GM12878 (cell line): ENCODE data around the gene MBOAT1. TPM values are rescaled to one million over a fixed set of nuclear protein-coding genes. Genes with fewer than 3 reads are reported as not detected.

Experiments used
- CREB1 ChIP-seq: IDR thresholded peaks from 2 replicates; pipeline ENCODE4 v1.6.1; 2012; ENCODE audit warnings: low read depth, mild to moderate bottlenecking, inconsistent platforms
- EZH2 ChIP-seq: IDR thresholded peaks from 2 replicates; pipeline ENCODE4 v1.6.1; 2012; ENCODE audit warnings: low read depth, mild to moderate bottlenecking, control low read depth, inconsistent platforms, low read length, borderline replicate concordance; ENCODE audit not compliant: control insufficient read depth
- FOS ChIP-seq: IDR thresholded peaks from 3 replicates; pipeline ENCODE4 v1.6.1; 2011; ENCODE audit warnings: borderline replicate concordance; ENCODE audit not compliant: insufficient read length; ENCODE audit errors: extremely low read depth
- HDAC2 ChIP-seq: fragments of 200-600 bp; sonication (generic); IDR thresholded peaks from 2 replicates; pipeline ENCODE4 v1.6.1; 2017
- HSF1 ChIP-seq: fragments of 150-350 bp; IDR thresholded peaks from 2 replicates; pipeline ENCODE4 v1.6.1; 2014; ENCODE audit warnings: mild to moderate bottlenecking, low read depth, low read length
- IKZF1 ChIP-seq: fragments of 450-650 bp; conservative IDR thresholded peaks from 2 replicates; pipeline ENCODE4 v1.6.1; 2017; ENCODE audit warnings: antibody characterized with exemption, mild to moderate bottlenecking
- IKZF2 ChIP-seq, 2 experiments: fragments of 450-650 bp; IDR thresholded peaks; 2 replicates each; pipeline ENCODE4 v1.6.1; 2017; ENCODE audit warnings: mild to moderate bottlenecking in 2 of 2, moderate library complexity in 2 of 2
- IRF3 ChIP-seq: fragments of 450-650 bp; IDR thresholded peaks from 2 replicates; pipeline ENCODE4 v1.6.1; 2014; ENCODE audit warnings: mild to moderate bottlenecking
- JUNB ChIP-seq: IDR thresholded peaks from 2 replicates; pipeline ENCODE4 v1.6.1; 2016; ENCODE audit warnings: antibody characterized with exemption, mild to moderate bottlenecking
- KDM1A ChIP-seq: fragments of 200-600 bp; sonication (generic); IDR thresholded peaks from 2 replicates; pipeline ENCODE4 v1.6.1; 2016; ENCODE audit warnings: borderline replicate concordance
- MTA3 ChIP-seq: IDR thresholded peaks from 2 replicates; pipeline ENCODE4 v1.6.1; 2012; ENCODE audit warnings: low read length, inconsistent platforms, borderline replicate concordance
- NBN ChIP-seq: fragments of 450-650 bp; IDR thresholded peaks from 2 replicates; pipeline ENCODE4 v1.6.1; 2016
- NRF1 ChIP-seq: conservative IDR thresholded peaks from 2 replicates; pipeline ENCODE4 v1.6.1; 2011; ENCODE audit warnings: mild to moderate bottlenecking, low read depth, low read length, improper control_type of control experiment
- REST ChIP-seq: IDR thresholded peaks from 2 replicates; pipeline ENCODE4 v1.6.1; 2012; ENCODE audit warnings: mild to moderate bottlenecking, low read depth, low read length
- SMC3 ChIP-seq: IDR thresholded peaks from 2 replicates; pipeline ENCODE4 v1.6.1; 2011; ENCODE audit warnings: low read length, improper control_type of control experiment, borderline replicate concordance
- SPI1 ChIP-seq: IDR thresholded peaks from 2 replicates; pipeline ENCODE4 v1.6.1; 2011; ENCODE audit warnings: low read depth, mild to moderate bottlenecking, low read length, moderate library complexity, borderline replicate concordance; ENCODE audit not compliant: insufficient read depth
- STAT1 ChIP-seq: fragments of 450-650 bp; conservative IDR thresholded peaks from 2 replicates; pipeline ENCODE4 v1.6.1; 2014; ENCODE audit warnings: antibody characterized with exemption, mild to moderate bottlenecking
- TCF7 ChIP-seq: IDR thresholded peaks from 2 replicates; pipeline ENCODE4 v1.6.1; 2014; ENCODE audit warnings: antibody characterized with exemption, borderline replicate concordance
- USF1 ChIP-seq: IDR thresholded peaks from 2 replicates; pipeline ENCODE4 v1.6.1; 2011; ENCODE audit warnings: borderline replicate concordance, low read depth, mild to moderate bottlenecking, moderate library complexity, mixed read lengths, low read length; ENCODE audit not compliant: insufficient read depth; ENCODE audit errors: extremely low read length
- ZNF687 ChIP-seq: fragments of 450-650 bp; IDR thresholded peaks from 2 replicates; pipeline ENCODE4 v1.6.1; 2017; ENCODE audit warnings: mild to moderate bottlenecking, moderate library complexity
- polyA plus RNA-seq, 11 experiments: library from polyadenylated mRNA; depleted of rRNA in 4 of 11; unstranded in 6 of 11; stranded (reverse) in 5 of 11; fragments of >200 nt; fragmentation: Nextera tagmentation in 4 of 11; fragmentation: Illumina TruSeq in 1 of 11; extraction: Ambion mirVana in 4 of 11; extraction: Trizol in 1 of 11; gene quantifications; 1 replicate in 1 of 11; 2 replicates in 10 of 11; pipeline versions ENCODE4 v1.2.1 to v1.2.3, GENCODE V29; 2011 to 2016; ENCODE audit warnings: inconsistent platforms in 2 of 11, missing spikeins in 2 of 11, low read depth in 1 of 11
- total RNA-seq, 4 experiments: library from RNA; depleted of rRNA in 3 of 4; stranded (reverse); fragments of >200 nt in 3 of 4; fragmentation: Illumina TruSeq in 1 of 4; extraction: Trizol in 1 of 4; gene quantifications; 2 replicates each; pipeline versions ENCODE4 v1.2.1 to v1.2.3, GENCODE V29; 2013 to 2021

Gene MBOAT1
- total and polyA plus RNA-seq, 10 of the 15 experiments (the other 5 are each of a cell fraction or from before 2014, with no cell fraction given) = 0.39 to 21.0 (median 11.6) TPM

GRCh38 chr6:20208687-20209378 is 3.4 kb downstream of the MBOAT1 start (continued):
- TF ChIP-seq ZNF687 (no peak), MTA3 (no peak), HDAC2 (no peak), KDM1A (no peak), FOS (no peak), TCF7 (no peak), USF1 (no peak), HSF1 (no peak), IKZF1 (peak; percentile 68; the same call in 1 of the 2 replicates), IRF3 (no peak), REST (no peak), STAT1 (no peak), IKZF2 (IDR thresholded peaks at IDR 0.05) (peak; percentile 83 to 85), NRF1 (no peak), SPI1 (no peak), CREB1 (0 out of 2 replicates have a peak, but pooled peaks have one; percentile 52), EZH2 (no peak), SMC3 (no peak), NBN (no peak), JUNB (peak; percentile 76)
